NCI-H748 (cell line): ENCODE data around the gene ARHGEF6.

Experiments used
- DNase-seq: peaks from one replicate; lab custom pipeline; 2025; ENCODE audit not compliant: unreplicated experiment; lab: John Stamatoyannopoulos, UW

ARHGEF6 gene

DNA sequence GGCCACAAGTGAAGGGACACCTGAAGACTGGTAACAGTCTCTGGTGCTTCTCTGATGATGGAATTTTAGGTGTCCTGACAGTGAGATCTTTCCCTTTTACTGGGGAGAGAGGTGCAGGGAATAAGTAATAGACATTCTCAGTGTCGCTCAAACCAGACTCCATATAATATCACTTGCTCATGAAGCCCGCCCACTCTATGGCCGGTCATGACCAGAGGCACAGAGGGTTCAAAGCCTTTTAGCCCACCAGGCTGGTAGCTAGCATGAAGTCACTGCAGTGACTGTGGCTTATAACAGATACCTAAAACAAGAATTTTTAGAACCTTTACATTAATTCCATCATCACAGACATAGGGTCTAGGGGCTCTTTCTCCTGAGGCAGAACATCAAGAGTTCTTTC, 129.9 kb downstream of the ARHGEF6 start:
- DNase-seq, result no peak

DNA sequence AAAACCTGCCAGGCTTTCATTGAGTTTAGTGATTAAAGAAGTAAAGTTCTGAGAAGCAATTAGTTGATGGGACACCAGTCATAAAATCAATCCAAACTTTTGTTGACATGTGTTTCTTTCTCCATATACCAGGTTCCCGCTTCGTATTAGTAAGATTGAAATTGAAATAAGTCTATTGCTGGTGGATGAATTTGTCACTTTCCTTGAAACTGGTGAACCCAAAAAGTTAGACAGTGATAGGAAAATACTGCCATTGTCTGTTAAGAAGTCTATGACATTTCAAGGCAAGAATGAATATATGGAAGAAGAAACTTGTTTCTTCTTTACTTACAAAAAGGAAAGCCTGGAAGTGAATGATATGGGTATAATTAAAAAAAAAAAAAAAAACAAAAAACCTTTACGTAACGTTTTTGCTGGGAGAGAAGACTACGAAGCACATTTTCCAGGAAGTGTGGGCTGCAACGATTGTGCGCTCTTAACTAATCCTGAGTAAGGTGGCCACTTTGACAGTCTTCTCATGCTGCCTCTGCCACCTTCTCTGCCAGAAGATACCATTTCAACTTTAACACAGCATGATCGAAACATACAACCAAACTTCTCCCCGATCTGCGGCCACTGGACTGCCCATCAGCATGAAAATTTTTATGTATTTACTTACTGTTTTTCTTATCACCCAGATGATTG, 132.9 kb downstream of the ARHGEF6 start, which contains the start of gene CD40LG:
TSS of gene CD40LG (plus strand) at position 482 of the 684 bp plus-strand sequence. CDS start at position 573, 91 bp downstream.
- DNase-seq, result no peak

DNA sequence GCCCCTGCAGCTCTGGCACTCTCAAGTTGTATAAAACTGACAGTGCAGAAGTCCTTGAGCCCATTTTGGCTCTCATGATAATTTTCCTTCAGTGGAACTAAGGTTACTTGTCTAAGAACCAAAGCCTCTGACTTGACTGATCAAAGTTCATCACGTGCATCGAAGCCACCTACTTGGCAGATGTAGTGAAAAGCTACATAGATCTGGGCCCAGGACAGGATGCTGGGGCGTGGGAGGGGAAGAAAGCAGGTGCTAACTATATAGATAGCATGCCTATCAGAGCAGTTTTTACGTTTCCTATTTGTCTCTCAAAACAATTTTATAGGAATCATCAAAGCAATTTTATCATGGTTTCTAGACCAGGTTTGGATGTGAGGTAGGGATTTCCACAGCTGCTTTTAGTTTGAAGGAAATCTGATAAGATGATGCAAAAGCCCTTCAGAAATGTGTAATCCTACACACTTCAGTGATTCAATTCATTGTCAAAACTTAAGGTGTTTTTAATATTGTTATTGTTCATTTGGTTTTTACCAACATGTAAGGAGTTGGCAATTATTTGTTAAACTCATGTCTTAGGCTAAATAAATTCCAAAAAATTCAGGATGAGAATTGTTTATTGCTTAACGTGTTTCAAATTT, 134.0 kb downstream of the ARHGEF6 start:
- no peak for DNase-seq

DNA sequence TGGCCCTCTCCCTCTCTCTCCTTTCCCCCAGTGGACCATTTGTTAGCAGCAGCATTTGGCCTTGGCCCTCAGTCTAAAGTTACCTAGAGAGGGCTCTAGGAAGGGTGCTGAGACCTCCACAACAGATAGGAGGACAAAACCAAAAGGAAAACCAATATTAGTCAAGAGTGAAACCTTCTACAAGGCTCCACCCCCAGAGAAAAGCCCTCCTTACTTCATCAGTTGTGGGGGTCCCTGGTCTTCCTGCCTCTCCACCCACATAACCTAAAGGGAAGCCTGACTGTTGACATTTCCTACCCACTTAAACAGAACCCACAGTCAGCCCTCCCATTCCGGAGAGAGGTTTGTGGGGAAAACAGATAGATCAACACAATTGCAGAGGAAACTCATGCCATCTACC, 137.5 kb downstream of the ARHGEF6 start:
- DNase-seq, result no peak

DNA sequence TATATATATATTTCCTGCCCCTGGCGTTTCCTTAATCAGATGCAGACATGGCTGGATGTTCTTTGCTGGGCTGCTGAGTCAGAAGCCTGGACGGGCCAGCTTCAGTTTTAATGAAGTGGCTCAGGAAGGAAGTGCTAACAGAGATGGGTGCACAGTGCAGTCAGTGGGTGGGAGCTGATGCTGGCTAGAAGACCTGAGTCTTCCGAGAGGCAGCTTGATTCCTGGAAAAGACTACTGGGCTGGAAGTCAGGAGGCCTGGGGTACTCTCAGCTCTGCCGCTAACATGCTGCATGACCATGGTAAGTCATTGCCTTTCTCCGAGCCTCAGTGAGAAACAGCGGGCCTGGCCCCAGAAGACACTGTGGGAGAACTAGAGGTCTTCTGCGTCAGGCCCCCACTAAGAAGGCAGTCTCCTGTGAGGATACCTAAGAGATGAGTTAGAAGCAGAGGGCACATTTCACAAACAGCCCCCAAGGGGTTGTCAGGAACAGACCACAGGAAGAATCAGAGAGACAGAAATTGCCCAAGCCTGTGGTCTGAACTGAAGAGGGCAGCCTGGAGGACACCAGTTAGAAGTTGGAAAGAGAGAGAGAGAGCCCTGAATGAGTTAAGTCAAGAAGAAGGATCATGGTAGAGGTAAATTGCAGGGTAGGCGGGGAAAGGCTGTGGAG, 141.1 kb downstream of the ARHGEF6 start:
- no peak for DNase-seq

DNA sequence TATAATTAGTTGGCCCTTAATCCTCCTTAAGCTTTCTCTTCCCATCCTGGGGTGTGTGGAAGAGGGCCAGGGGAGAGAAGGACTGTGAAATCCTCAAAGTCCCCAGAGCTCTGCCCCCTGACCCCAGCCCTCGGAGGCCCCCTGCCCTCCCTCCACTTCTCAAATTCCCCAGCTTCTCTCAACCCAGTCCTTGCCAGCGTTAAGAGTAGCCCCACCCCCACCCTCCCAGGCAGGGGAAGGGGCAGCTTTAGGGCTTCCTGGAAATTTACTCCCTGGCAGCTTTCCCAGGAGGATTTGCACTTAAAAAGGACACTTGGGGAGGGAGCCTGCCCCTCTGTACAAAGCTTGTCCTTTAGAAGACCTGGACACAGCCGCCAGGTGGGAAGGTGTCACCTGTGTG, 144.6 kb downstream of the ARHGEF6 start:
- peak; percentile 37 for DNase-seq

DNA sequence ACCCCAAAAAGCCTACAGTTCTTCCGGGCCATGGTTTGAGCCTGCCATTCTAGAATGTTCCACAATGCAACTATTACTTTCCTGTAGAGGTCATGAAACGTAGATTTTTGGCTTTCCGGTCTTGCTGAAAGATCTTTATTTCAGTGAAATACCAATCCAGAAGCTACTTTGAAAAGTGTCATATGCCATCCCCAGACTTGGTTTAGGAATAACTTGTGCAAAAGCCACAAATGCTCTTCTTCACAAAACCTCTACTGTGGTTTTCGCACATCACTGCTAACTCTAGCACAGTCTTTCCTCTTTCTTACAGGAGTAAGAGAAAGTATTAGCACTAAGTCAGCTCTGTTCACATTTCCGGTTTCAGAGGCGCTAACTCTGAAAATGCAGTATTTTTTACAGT, 145.5 kb downstream of the ARHGEF6 start:
- DNase-seq, result no peak

DNA sequence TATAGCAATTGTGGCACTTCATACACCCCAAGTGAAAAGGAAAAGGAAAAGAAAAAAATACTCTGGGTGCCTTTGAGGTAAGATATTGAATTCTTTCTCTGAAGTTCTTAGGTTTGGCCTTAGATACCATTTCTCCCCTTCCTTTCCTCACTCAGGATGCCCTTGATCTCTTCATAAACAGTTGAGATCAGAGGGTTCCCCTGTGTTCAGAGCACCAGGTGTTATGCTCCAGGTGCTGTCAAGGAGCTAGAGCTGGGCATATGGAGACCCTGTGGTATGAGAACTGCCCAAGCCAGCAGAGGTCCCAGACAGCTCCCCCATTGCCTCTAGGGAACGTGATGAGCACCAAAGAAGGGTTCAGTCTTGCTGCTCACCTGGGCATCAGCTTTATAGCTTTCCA, 149.9 kb downstream of the ARHGEF6 start:
- no peak for DNase-seq

DNA sequence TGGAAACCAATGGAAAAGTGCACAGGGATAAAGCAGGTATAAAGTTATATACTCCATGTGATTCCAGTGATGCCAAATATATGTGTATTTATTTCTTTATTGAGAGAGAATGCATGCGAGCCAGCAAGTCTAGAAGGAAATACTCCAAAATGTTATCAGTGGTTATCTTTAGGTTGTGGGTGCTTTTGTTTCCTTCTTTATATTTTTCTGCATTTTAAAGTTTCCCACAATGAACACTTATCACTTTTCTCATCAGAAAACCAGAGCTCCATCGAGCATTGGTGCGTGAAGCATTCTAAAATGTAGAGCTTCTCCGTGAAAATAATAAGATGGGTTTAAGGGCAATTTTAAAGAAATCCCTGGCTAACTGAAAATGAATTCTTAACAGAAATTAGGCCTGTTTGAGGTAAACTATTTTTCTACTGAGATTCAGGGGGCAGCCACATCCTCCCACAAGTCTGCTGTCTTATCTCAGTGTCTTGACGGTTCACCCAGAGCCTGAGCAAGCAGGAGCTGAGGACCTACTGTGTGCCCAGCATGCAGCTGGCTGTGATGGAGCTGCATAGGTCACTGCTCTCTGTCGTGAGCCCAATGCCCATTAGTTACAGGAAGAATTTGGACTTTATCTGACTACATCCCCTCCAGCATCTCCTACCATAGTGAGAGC, 151.5 kb downstream of the ARHGEF6 start:
- no peak for DNase-seq

DNA sequence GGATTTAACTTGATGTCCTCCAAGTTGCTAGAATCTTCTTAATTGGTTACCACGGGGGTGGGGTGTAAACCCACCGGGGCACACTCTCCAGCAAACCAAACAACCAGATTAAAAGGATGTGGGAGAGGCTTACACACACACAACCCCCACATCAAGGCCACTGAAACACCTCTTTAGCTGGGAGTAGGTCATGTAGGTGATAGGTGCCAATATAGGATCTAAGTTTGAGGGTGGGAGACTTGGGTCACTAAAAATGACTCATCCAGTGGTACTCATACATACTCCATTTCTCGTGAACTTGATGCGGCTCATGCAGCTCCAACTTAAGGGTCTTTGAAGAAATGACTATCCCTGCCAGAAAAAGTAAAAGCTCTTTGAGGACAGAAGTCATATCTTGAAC, 153.3 kb downstream of the ARHGEF6 start:
- no peak for DNase-seq

DNA sequence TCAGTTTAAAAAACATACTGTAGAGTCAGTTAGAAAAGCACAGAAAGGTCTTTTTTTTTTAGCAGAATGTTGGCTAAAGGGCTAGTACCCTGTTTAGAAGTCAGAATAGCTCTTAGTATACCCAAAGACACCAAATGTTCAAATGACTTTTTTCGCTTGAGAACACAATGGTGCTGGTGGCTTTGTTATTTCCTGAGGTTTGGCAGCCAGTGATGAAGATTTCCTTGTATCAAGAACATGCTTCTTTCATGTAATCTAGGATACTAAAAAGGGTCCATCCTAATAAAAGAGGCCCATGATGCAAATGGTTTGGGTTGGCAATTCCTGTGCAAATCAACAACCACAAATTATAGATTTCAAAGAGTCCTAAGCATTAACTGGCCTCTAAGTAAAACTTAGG, 153.8 kb downstream of the ARHGEF6 start:
- DNase-seq, result no peak

DNA sequence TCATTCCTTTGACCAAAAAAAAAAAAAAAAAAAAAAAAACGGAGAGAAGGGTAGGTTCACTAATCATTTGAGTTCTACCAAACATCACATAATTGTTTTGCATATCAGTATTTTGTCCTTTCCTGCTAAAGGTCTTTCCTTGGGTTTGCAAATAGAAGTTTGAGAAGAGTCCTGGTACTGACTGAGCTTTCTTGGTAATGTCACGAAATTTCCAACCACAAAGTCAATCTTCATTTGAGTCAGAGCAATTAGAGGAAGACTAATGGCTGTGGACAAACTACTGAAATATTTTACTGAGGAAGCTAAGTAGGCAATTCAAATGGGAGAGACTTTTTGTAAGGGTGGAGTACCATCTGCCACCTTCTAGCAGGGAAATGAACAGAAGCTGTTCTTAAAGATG, 154.5 kb downstream of the ARHGEF6 start:
- DNase-seq, result no peak

DNA sequence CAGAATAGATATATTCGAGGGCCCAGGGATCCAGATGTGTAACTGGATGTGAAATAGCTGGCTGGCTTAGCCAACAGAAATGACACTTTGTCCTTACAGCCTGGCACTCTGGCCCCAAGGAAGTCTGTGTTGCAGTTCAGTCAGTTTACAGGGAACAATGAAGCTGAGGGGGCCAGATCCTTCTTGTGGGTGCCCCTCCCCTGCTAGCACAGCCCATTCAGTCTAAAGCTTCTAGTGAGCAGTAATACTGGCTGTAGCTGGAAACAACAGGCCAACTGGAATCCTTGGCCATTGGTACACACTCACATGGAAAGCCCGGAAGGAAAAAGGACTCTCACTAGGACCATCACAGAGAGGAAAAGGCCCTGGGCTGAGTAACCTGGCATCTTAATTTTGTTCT, 155.5 kb downstream of the ARHGEF6 start:
- no peak for DNase-seq

DNA sequence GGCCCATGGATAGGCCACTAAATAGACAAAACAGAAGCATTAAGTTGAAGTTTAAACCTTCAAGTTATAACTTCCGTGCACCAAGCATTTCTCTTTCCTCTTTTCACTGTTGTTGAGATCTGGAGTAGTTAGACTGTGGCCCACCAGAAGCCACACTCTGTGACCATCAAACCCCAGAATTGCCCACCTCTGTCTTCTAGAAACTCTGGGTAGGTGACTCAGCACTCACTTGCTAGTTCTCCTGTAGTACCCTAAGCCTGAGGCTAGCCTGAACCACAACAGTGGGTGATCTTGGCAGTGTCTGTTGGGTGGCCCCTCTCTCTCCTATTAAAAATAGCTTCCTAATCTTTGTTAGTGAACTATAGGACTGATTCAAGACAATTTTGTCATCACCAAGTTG, 157.3 kb downstream of the ARHGEF6 start:
- no peak for DNase-seq

DNA sequence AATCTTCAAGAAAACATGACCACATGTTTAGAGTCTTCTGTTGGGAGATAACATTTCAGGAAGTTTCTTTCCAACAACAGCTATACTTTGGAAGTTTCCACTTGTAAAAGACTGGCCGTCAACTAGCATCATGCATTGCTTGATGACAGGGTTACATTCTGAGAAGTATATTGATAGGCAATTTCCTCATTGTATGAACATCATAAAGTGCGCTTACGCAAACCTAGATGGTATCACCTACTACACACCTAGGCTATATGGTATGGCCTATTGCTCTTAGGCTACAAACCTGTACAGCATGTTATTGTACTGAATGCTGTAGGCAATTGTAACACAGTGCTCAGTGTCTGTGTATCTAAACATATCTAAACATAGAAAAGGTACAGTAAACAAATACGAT, 158.2 kb downstream of the ARHGEF6 start:
- DNase-seq, result no peak

DNA sequence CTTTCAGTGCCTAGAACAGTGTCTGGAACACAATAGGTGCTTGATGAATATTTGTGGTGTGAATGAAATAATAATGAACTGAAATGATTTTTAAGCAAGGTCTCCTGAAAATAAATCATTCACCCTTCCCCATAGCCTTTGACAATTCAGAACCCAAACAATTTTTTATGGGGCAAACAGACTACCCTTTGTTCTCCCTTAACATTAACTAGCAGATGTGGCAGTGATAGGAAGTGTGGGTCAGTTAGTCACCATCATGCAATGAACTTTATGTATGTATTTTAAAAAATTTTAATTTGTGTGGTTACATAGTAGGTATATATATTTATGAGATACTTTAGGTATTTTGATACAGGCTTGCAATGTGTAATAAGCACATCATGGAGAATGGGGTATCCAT, 160.0 kb downstream of the ARHGEF6 start:
- no peak for DNase-seq

DNA sequence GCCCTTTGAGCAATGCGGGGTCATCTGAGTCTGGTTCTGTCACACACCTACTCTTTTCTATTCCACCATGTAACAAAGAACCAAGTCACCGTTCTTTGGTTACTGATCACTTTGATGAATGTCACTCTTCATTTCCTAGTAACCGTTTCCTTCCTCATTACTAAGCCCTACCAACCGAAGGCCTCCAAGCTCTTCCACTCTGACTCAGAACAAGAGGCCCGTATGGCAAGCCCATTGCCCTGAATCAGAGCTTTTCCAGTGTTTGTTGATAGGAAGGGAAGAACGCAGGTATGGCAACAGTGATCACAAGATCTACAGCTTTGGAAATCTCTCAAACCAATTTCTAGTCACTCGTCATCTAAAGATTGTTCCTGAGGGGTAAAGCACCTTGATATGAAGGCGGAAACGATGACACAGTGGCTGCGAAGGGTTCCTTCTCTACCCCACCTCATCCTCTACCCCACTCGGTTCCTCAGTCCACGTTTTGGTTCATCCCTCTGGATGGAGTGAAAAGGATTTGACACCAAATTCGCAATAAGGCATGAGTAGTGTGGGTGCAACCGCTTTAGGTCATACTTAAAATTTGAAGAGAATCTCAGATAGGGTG, 160.7 kb downstream of the ARHGEF6 start:
- no peak for DNase-seq

DNA sequence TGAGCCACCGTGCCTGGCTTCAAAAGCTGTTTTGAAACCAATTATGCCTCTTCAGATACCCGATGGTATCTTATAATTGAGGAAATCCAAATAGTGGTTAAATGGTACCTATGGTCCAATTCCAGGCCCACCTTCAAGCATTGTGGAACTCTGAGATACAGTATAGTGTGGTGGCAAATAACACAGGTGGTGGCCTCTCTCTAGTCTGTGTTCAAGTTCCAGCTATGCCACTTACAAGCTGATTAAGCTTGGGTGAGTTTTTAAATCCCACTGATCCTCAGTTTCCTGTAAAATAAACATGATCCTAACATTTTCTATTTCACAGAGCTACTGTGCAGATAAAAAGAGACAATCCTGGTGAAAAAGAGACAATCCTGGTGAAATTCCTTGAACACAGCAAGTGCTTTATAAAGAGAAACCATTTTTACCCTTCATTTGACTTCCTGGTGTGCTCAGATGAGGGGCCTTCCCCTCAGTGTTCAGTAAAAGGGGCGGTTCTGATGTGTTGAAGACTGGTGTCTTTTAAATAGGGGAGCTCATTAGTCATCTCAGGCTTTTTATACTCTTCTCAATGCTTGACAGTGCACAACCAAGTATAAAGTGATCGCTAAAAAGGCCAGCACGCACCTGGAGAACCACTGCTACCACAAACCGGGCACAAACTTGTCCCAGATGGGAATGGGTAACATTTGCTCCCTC, 163.6 kb downstream of the ARHGEF6 start:
- no peak for DNase-seq
